T-helper 2 cell treated with Interferon-gamma antibody and Interleukin-4, amounts not matched to agents 100 ng/mL and 5 ng/mL, for 36 hours (primary cell): Measurements from ENCODE around the gene OBP2A. TPM values are rescaled to one million over a fixed set of nuclear protein-coding genes. Genes with fewer than 3 reads are reported as not detected.

Source experiments
- intact Hi-C: fragments of 100-400 bp; cut with micrococcal nuclease; formaldehyde crosslinking; loops from one replicate; pipeline ENCODE4 v1.15.1; 2023
- total RNA-seq: library from RNA; stranded (reverse); gene quantifications from 2 replicates; pipeline ENCODE4 v1.2.3, GENCODE V29; 2022

The OBP2A gene
- total RNA-seq, 1 donor from 2014 or later, result not detected

- intact Hi-C loops, result no loop called here
Measured at GRCh38 chr9:135574943-135575342, 29.0 kb downstream of the OBP2A start.

DNA sequence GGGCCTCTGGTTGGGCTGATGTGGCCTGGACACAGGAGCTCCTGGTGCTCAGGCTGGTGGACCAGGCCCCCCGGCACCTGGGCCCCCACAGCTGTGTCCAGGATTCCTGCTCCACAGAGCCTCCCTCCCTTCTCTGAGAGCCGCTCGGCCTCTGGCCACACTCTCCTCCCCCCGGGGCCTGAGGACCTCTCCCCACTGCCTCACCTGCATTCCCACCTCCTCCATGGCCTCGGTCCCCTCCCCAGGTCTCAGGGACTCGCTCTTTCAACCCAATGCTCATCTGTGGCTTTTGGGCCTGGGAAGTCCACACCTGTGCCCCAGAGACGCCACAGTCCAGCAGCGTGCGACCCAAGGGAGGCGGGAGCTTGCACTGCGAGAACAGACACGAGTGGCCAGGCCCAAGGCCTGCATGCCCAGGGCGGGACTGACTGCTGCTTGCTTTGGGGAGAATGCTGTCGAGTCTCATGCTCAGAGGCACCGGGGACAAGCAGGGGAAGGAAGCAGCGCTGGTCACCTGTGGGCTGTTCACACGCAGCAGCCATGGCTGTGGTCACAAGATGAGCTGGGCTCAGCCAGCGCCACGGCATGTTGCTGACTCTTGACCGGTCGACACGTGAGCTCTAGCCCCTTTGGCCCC lies 30.2 kb downstream of the OBP2A start:
- intact Hi-C loops, result no loop called here

DNA sequence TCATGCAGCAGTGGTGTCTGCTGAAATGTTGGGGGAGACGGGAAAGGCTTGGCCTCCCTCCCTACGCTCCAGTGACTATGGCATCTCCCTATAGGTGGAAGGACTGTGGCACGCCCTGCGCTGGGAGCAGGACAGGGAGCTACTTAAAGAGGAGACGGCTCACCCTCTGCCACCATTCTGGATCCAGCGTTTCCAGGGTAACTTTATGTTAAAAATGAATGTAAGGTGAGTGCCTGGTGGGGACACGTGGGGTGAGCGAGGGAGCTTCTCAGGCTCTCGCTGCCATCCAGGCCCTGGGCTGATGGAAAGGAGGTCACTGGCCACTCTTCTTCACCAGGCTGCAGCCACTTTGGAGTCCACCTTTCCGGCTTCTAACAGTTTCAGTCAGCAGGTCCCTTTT lies 31.3 kb downstream of the OBP2A start:
- intact Hi-C loops, result no loop called here

- intact Hi-C loops, result no loop called here
Measured at GRCh38 chr9:135579356-135579755, 33.4 kb downstream of the OBP2A start.

DNA sequence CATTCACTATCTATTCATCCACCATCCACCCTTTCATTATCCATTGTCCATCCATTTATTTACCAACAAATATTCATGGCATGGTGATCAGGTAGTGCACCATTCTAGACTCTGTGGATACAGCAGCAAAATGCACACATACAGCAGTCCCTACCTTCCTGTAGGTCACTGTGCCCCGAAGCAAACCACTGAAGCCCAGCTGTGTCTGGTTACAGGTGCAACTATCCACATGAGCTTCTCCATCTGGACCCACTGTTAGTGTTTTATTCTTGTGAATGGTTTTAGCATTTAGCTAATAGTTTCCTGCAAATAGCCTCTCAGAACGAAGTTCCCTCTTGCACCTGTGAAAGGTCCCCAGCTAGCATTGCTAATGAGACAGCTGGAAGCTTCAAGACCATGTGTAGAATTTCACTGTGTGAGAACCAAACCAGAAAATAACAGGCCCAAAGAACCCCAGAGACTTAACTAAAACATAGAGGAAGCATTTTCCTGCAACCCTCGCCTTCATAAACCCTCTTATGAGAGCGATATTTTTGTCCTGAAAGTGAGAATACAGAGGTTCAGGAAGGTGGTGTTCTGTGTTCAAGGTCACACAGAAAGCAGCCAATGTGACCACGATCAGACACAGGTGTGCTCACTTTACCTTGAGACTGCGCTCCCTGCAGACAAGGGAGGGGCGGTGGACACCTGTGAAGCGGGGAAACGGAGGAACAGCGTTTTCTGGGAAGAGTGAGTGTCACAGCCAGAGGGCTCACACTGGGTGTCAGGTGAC lies 34.1 kb downstream of the OBP2A start:
- intact Hi-C loops, result no loop called here

DNA sequence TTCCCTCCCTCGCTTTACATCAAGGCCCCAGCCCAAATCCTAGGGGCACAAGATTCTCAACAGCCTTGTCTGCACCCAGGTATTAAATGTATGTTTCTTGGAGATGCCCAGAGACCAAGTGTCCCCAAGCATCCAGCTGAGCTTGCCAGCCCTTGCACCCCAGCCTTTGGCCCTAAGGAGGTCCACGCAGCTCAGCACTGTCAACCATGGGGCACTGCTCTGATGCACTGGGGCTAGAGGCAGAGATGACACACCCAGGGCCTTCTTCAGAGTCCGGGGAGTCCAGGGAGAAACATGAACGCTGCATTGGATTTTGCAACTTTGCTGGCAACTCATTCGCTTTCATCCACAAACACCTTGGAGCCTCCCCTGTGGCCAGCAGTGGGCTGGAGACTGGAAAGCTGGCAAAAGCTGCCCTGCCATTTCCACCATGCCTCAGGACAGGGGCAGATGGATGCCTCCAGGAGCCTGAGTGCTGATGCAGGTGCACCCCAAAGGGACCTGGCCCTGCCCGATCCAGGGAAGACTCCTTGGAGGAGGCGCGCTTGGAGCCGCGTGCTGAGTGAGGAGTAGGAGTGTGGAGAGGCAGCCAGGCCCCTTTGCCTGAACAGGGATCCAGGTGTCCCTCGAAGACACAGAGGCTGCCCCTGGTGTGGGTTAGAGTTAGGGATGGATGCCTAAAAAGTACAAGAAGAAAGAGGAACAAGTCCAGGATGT lies 34.9 kb downstream of the OBP2A start:
- intact Hi-C loops, result no loop called here

DNA sequence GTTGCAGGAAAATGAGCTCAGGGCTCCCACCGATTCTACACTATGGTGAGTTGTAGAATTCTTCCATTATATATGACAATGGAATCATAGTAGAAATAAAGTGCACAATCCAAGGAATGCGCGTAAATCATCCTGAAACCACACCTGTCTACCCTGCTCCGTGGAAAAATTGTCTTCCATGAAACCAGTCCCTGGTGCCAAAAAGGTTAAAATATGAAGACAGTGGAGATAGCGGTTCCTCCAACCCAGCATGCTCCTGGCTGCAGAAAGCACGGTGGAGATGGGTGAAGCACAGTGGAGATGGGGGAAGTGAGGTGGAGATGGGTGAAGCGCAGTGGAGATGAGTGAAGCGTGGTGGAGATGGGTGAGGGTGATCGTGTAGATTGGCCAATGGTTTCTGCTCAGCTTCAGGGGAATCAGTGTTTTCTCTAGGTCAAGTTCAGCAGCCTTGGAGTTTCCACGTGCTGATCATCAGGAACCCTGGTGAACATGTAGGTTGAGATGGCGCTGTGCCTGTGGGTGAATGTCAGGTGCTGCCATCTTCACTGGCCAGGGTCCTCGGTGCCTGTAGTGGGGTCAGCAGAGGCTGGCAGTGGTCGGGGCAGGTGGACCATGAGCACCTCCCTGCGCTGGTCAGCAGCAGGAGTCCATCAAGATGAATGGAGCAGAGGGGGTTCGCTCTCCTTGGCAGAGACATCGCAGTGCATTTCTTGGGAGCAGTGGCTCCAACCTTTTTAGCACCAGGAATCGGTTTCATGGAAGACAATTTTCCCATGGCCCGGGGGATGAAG lies 35.9 kb downstream of the OBP2A start:
- intact Hi-C loops, result no loop called here

- intact Hi-C loops, result no loop called here
Measured at GRCh38 chr9:135582541-135582940, 36.6 kb downstream of the OBP2A start.

DNA sequence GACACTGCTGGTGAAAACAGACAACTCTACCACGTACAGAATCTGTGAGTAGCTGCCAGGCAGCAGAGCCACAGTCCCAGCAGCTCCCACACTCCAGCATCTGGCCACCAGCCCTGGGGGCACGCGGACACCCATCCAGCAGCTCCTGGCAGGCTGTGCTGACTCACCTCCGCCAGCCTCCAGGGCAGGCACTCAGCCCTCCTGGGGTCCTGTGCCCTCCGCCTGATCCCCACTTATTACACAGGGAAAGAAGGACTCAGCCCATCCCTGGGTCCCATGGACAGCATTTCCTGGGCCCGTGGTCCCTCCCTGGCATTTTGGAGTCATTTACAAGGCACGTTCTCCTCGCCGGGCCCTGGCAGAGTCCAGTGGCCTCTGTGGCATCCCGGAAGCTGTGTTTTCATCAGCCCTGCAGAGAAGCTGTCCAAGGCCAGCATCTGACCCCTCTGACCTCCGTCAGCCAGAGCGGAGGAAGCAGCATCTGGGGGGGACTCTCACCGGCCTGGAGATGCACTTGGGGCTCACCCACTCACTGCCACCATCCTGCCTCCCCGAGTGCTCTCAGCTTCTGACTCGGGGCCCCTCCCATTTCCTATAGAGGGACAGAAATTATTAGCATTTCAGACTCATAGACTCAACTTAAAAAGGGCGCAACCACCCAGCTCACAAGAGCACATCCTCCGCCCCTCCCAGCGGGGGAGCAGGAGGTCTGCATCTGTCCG lies 37.2 kb downstream of the OBP2A start:
- intact Hi-C loops, result no loop called here

- intact Hi-C loops, result no loop called here
Measured at GRCh38 chr9:135583688-135584011, 37.7 kb downstream of the OBP2A start.

- intact Hi-C loops, result no loop called here
Measured at GRCh38 chr9:135584371-135584770, 38.4 kb downstream of the OBP2A start.

- intact Hi-C loops, result no loop called here
Measured at GRCh38 chr9:135584934-135585333, 39.0 kb downstream of the OBP2A start.

DNA sequence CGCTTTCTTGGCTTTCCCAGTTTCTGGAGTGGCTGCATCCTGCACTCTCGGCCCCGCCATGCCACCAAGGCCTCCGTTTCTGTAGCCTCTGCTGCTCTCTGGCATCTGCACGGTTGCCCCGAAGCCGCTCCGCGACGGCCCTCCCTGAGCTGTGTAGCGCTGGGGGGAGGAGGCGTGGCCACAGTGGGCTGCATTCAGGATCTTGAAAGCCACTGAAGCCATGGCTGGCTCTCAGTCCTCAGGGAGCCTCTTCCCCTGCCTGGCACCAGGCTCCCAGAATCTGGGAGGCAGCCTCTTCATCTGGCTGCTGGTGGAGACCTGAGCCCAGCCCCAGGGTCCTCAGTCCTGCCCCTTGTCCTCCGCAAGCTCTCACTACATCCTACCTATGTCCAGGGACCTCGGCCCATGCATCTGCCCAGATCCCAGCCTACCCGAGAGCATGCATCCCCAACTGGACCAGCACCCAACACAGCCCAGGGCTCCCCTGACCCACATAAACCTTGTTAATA lies 40.7 kb downstream of the OBP2A start:
- intact Hi-C loops, result no loop called here

DNA sequence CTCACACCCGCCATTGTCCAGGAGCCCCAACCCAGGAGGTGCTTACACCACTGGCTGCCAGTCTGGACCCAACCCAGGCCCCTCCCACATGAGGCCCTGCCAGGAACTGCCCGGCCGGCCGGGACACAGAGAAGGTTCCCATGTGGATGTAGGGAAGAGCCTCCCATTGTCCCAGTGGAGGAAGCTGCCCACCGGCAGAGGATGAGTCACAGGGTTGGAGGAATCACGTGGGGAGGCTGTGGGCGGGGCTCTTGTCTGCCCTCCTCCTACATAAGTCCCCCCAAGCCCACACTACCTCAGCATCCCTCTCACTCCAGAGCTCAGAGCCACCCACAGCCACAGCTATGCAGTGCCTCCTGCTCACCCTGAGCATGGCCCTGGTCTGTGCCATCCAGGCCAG lies 41.7 kb downstream of the OBP2A start:
- intact Hi-C loops, result no loop called here

GRCh38 chr9:135588371-135588770 lies 42.4 kb downstream of the OBP2A start:
- intact Hi-C loops, result no loop called here

DNA sequence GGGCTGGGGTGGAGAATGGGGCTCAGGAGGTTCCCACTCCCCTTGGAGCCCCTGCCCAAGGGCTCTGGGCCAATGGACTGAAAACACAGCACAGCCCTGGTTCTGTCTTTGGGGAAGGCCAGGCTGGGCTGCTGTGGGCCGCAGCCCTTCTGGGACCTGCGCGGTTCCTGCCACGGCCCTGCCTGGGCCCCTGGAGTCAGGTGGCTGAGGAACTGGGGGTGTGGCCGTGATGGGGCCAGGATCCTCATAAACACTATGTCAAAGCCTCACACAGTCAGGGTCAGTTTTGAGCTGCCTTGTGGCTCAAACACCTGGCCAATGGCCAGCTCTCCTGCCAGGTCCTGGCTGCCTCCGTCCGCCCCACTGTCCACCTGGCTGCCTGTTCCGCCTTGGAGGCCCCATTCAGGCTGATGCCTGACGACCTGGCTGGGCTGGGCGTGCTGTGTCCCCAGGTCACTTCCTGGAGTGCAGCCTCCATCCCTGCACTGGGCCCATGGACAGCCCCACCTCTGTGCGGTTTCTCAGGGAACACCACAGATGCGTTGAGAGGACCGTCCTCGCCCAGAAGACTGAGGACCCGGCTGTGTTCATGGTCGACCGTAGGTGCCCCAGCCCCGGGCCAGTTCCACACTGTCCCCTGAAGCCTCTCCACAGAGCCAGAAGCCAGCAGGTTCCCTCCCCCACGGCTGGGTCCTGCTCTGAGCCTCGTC lies 43.1 kb downstream of the OBP2A start:
- intact Hi-C loops, result no loop called here

DNA sequence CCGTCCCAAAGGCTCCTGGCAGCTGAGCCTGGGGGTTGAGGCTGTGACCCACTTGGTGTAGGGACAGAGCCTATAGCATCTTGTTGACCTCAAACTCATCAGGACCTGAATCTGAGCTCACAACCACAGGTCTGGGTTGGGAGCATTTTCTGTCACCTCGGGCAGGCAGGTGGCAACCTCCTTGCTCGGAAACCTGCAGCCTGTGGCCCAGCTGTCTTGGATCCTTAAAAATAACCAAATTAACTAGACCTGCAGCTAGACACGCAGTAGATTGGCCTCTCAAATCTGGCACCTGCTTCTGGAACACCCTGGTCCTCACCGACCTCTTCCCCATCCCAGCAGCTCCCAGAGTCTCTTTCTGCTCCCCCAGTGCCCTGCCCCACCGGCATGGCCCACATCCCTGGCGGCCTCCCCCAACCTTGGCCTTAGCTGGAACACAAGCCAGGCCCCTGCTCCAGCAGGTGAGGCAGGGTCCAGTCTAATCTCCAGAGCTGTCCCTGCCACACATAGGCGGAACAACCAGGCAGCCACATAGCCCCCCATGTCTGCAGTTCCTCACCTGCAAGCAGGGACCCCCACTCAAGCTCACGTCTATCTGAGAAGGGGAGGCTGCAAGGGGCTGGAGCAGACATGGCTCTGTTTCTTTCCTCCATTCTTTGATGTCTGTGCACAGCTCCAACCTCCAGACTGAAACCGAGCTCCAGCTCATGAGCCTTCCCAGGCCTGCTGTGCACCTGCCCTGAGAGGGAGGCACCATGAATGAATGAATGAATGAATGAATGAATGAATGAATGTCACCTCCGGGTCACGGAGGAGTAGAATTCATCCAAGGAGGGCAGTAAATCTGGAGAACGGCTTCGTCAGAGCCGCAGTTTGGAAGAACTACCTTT lies 43.9 kb downstream of the OBP2A start:
- intact Hi-C loops, result no loop called here

DNA sequence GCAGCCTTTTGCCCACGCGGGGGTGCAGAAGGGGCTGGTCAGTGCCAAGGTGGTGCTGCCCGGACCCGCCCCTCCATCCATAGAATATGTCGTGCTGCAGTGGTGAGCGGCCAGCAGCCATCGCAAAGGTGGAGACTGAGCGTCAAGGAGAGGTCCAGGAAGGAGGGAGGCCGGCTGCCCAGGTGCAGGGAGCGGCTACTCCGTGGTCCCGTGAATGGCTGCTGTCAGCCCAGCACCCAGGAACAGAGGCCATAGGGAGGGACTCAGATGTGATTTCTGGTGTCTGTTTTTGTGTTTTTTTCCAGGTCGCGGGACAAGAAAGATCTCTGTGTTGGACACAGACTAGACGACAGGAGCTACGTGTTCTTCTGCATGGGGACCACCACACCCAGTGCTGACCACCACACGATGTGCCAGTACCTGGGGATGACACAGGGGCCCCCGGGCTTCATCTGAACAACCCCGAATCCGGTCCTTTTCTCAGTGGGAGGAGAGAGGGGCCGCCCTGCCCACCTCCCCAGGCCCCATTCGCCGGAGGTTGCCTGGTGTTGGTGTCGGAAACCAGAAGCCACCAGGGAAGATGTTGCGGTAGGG lies 44.7 kb downstream of the OBP2A start:
- intact Hi-C loops, result no loop called here
